Measurements from ENCODE around the gene MYH7.

MYH7 gene

DNA sequence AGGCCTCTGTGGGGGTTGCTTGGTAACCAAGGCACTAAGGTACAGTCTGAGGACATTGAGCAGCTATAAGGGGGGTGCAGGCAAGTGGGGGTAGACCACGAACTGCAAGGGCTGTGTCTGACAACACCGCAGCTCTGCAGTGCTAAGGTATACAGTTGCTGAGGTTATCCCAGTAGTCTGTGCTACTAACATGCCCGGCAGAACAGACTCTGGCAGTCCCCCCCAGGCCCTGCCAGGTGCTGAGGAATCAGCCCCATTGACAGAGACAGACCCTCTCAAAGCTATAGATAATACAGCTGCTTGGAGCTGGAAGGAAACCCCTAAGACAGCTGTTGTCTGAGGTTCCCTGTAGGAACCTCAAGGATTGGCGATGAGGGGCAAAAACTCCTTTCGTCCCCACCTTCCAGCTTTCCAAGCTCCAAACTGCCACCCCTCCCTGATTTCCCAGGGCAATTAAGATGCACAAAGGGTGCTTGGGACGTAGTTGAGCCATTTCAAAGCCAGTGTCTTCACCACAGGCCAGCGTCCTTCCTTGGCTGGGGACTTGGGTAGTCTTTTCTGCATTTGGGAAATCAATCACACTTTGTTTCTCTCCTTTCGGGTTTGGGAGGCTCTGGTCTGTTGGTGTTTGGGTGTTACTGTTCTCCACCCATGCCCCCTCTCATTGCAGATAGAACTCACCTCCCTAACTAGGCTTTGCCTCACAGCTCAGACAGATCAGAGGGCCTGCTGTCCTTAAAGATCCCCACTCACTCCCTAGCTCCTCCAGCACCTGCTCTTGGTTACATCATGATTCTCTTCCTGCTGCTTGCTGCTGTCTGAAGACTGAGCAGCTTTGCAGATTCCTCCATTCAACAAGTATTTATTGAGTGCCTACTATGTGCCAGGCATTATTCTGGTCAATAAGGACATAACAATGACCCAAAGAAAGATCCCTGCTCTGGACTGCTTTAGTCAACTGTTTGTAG, 2.0 kb upstream of the MYH7 start:
- Histone ChIP-seq H3K27ac (ENCODE audit: low read depth, low read length) (no peak overlapping the region), H3K4me3 (ENCODE audit: low read length) (no peak overlapping the region), H3K36me3 (ENCODE audit: insufficient read depth, low read length) (no peaks in the 10 kb centered on the region), H3K9ac (ENCODE audit: low read depth, low read length) (no peak overlapping the region), H3K4me1 (ENCODE audit: insufficient read depth, low read length) (peaks cover 32% of the 10 kb centered on the region), H3K9me3 (ENCODE audit: insufficient read depth, low read depth, low read length) (no peaks in the 10 kb centered on the region), H3K27me3 (ENCODE audit: insufficient read depth, low read length) (peaks cover 4% of the 10 kb centered on the region; the same call in 1 of the 2 replicates)
- WGBS, result 83% methylated on average over 7 of the region's 8 CpGs

DNA sequence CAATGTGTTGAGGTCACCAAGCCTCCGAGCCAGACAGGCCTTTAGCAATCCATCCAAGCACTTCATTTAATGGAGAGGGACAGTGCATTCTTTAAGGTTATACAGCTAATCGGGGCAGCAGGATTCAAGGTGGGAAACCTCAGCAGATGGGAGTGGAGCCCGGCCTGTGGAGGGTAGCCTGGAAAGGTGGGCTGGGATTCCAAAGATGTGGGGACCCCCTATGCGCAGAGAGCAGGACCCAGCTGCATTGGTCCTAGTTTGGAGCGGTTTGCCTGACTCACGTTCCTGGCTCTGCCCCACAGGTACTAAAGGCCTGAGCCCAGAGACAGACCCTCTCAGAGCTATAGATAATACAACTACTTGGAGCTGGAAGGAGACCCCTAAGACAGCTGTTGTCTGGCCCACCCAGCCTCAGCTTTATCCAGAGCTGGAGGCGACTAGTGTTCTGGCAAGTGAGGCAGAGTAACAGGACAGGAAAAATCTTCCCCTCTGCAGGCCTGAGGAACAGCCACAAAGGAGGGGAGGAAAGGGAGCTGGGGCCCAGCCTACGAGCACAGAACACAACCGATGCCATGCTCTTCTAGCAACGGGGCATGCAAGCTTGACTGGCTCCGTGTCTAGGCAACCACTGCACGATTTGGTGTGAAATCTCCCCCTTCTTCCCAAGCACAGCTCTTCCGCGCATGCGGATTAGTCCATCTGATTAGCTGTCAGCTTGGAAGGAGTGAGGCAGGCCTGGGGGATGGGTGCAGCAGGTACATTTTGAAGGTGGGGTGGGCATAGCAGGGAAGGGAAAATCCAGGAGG, 1.1 kb upstream of the MYH7 start:
- Histone ChIP-seq H3K9ac (ENCODE audit: low read depth, low read length) (no peak overlapping the region), H3K4me1 (ENCODE audit: insufficient read depth, low read length) (peaks cover 27% of the 10 kb centered on the region; the same call in 1 of the 2 replicates), H3K9me3 (ENCODE audit: insufficient read depth, low read depth, low read length) (no peaks in the 10 kb centered on the region), H3K27ac (ENCODE audit: low read depth, low read length) (no peak overlapping the region), H3K4me3 (ENCODE audit: low read length) (no peak overlapping the region), H3K27me3 (ENCODE audit: insufficient read depth, low read length) (no peaks in the 10 kb centered on the region), H3K36me3 (ENCODE audit: insufficient read depth, low read length) (no peaks in the 10 kb centered on the region)
- WGBS, result 75% methylated on average over 15 of the region's 15 CpGs

DNA sequence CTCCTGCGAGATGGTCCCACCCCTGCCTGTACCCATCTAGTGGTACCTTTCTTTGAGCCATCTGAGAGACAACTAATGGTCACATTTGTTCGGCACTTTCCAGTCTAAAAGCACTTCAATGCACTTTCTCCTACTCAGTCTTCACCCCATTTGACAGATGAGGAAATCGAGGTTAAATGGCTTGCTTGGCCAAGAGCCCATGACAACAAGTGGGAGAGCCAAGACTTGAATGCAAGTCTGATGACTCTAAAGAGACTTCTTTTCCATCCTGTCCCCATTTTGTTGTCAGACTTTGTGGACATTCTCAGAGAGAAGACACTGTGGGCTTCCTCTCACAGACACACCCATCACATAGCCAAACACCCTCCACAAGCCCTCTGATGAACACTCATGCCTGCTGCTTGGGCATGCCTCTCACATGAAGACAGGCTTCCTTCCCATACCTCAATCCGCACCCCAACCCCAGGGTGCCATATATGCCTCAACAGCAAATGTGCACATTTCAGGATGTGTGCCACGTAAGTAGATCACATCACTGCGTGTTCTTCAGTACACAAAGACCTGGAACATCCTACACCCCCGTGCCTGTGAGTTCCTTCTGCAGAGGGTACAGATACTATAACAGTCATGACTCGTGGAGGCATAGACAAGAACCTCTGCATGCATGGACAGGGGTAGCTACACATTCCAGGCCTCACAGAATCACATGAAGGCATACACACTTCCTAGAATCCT, 805 bp downstream of the MYH7 start:
- Histone ChIP-seq H3K4me1 (ENCODE audit: insufficient read depth, low read length) (peaks cover 27% of the 10 kb centered on the region; the same call in 1 of the 2 replicates), H3K36me3 (ENCODE audit: insufficient read depth, low read length) (no peaks in the 10 kb centered on the region), H3K27me3 (ENCODE audit: insufficient read depth, low read length) (no peaks in the 10 kb centered on the region), H3K27ac (ENCODE audit: low read depth, low read length) (no peak overlapping the region), H3K9me3 (ENCODE audit: insufficient read depth, low read depth, low read length) (no peaks in the 10 kb centered on the region), H3K9ac (ENCODE audit: low read depth, low read length) (no peak overlapping the region), H3K4me3 (ENCODE audit: low read length) (no peak overlapping the region)
- 91% methylated on average over 8 of the region's 8 CpGs for WGBS

- Histone ChIP-seq H3K9me3 (ENCODE audit: insufficient read depth, low read depth, low read length) (no peaks in the 10 kb centered on the region), H3K36me3 (ENCODE audit: insufficient read depth, low read length) (no peaks in the 10 kb centered on the region), H3K4me3 (ENCODE audit: low read length) (no peak overlapping the region), H3K4me1 (ENCODE audit: insufficient read depth, low read length) (peaks cover 22% of the 10 kb centered on the region; the same call in 1 of the 2 replicates), H3K27me3 (ENCODE audit: insufficient read depth, low read length) (no peaks in the 10 kb centered on the region), H3K9ac (ENCODE audit: low read depth, low read length) (no peak overlapping the region), H3K27ac (ENCODE audit: low read depth, low read length) (no peak overlapping the region)
- WGBS, result 79% methylated on average over 10 of the region's 10 CpGs
Measured at GRCh38 chr14:23433457-23433856, 2.0 kb downstream of the MYH7 start.

- no peak overlapping the region for H3K4me3 ChIP-seq (ENCODE audit: low read length)
- H3K36me3 ChIP-seq (ENCODE audit: insufficient read depth, low read length), result no peaks in the 10 kb centered on the region
- no peak overlapping the region for H3K27ac ChIP-seq (ENCODE audit: low read depth, low read length)
- H3K4me1 ChIP-seq (ENCODE audit: insufficient read depth, low read length), result peaks cover 17% of the 10 kb centered on the region; the same call in 1 of the 2 replicates
- H3K9ac ChIP-seq (ENCODE audit: low read depth, low read length), result no peak overlapping the region
- WGBS, result 92% methylated on average over 10 of the region's 10 CpGs
- H3K9me3 ChIP-seq (ENCODE audit: insufficient read depth, low read depth, low read length), result no peaks in the 10 kb centered on the region
- H3K27me3 ChIP-seq (ENCODE audit: insufficient read depth, low read length), result 0 out of 2 replicates have a peak, but pooled peaks cover under 1% of the 10 kb centered on the region
Measured at GRCh38 chr14:23432946-23433345, 2.5 kb downstream of the MYH7 start.

- Histone ChIP-seq H3K4me3 (ENCODE audit: low read length) (no peak overlapping the region), H3K4me1 (ENCODE audit: insufficient read depth, low read length) (peaks cover 11% of the 10 kb centered on the region; the same call in 1 of the 2 replicates), H3K9ac (ENCODE audit: low read depth, low read length) (no peak overlapping the region), H3K27ac (ENCODE audit: low read depth, low read length) (no peak overlapping the region), H3K9me3 (ENCODE audit: insufficient read depth, low read depth, low read length) (no peaks in the 10 kb centered on the region), H3K36me3 (ENCODE audit: insufficient read depth, low read length) (no peaks in the 10 kb centered on the region), H3K27me3 (ENCODE audit: insufficient read depth, low read length) (0 out of 2 replicates have a peak, but pooled peaks cover 4% of the 10 kb centered on the region)
- WGBS, result 88% methylated on average over 15 of the region's 17 CpGs
Measured at GRCh38 chr14:23432102-23432925, 3.1 kb downstream of the MYH7 start.

DNA sequence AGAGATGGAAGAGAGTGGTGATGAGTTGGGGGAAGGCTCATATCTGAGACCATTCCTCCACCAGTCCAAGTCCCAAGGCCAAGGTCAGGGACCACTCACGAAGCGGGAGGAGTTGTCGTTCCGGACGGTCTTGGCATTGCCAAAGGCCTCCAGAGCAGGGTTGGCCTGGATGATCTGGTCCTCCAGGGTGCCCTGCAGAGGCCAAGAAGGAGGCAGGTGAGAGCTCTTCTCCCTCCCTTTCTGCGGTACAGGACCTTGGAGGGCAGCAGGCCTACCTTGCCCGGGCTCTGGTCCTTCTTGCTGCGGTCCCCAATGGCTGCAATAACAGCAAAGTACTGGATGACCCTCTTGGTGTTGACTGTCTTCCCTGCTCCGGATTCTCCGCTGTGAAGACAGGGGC, 4.0 kb downstream of the MYH7 start:
- no peak overlapping the region for H3K4me3 ChIP-seq (ENCODE audit: low read length)
- no peak overlapping the region for H3K9ac ChIP-seq (ENCODE audit: low read depth, low read length)
- no peak overlapping the region for H3K27ac ChIP-seq (ENCODE audit: low read depth, low read length)
- H3K4me1 ChIP-seq (ENCODE audit: insufficient read depth, low read length), result peaks cover 3% of the 10 kb centered on the region; the same call in 1 of the 2 replicates
- no peaks in the 10 kb centered on the region for H3K36me3 ChIP-seq (ENCODE audit: insufficient read depth, low read length)
- 93% methylated on average over 10 of the region's 10 CpGs for WGBS
- H3K9me3 ChIP-seq (ENCODE audit: insufficient read depth, low read depth, low read length), result no peaks in the 10 kb centered on the region
- 0 out of 2 replicates have a peak, but pooled peaks cover 4% of the 10 kb centered on the region for H3K27me3 ChIP-seq (ENCODE audit: insufficient read depth, low read length)

- Histone ChIP-seq H3K27ac (ENCODE audit: low read depth, low read length) (no peak overlapping the region), H3K4me1 (ENCODE audit: insufficient read depth, low read length) (no peaks in the 10 kb centered on the region; the same call in 1 of the 2 replicates), H3K27me3 (ENCODE audit: insufficient read depth, low read length) (peaks cover 4% of the 10 kb centered on the region; the same call in 1 of the 2 replicates), H3K9ac (ENCODE audit: low read depth, low read length) (no peak overlapping the region), H3K36me3 (ENCODE audit: insufficient read depth, low read length) (no peaks in the 10 kb centered on the region), H3K4me3 (ENCODE audit: low read length) (no peak overlapping the region), H3K9me3 (ENCODE audit: insufficient read depth, low read depth, low read length) (no peaks in the 10 kb centered on the region)
- WGBS, result 63% methylated on average over 2 of the region's 2 CpGs
Measured at GRCh38 chr14:23430723-23431085, 4.8 kb downstream of the MYH7 start.

DNA sequence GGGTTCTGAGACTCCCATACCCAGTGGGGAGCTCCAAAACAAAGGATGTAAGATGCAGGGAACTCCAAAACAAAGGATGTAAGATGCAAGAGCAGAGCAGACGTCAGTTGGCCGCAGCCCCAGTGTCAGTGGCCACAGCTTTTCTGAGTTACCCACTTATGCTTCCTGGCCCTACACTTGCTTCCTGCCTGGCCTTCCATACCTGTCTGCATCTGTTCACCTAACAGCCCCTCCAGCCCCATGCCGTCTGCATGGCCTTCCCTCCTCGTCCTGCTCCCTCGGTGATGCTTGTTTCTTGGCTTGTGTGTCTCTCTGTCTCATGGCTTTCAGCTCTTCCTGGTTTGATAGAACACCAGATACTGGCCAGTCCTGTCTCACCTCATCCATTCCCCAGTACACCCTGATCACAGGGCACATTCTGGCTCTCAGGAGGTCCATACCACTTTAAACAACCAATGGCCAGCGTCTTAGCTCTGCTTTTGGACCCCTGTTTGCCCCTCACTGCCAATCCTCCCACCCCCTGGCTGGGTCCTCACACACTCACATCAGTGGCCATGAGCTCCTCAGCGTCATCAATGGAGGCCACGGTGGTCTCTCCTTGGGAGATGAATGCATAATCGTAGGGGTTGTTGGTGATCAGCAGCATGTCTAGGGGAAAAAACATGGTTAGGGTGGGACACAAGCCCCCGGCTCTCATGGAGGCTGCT, 5.3 kb downstream of the MYH7 start:
- H3K4me3 ChIP-seq (ENCODE audit: low read length), result no peak overlapping the region
- H3K27me3 ChIP-seq (ENCODE audit: insufficient read depth, low read length), result peaks cover 4% of the 10 kb centered on the region; the same call in 1 of the 2 replicates
- no peak overlapping the region for H3K9ac ChIP-seq (ENCODE audit: low read depth, low read length)
- H3K27ac ChIP-seq (ENCODE audit: low read depth, low read length), result no peak overlapping the region
- H3K9me3 ChIP-seq (ENCODE audit: insufficient read depth, low read depth, low read length), result no peaks in the 10 kb centered on the region
- WGBS, result 86% methylated on average over 10 of the region's 10 CpGs
- H3K36me3 ChIP-seq (ENCODE audit: insufficient read depth, low read length), result no peaks in the 10 kb centered on the region
- no peaks in the 10 kb centered on the region; the same call in 1 of the 2 replicates for H3K4me1 ChIP-seq (ENCODE audit: insufficient read depth, low read length)

All from HUES64 (cell line).